ENCODE data around the gene GRK3.

GRK3 gene

DNA sequence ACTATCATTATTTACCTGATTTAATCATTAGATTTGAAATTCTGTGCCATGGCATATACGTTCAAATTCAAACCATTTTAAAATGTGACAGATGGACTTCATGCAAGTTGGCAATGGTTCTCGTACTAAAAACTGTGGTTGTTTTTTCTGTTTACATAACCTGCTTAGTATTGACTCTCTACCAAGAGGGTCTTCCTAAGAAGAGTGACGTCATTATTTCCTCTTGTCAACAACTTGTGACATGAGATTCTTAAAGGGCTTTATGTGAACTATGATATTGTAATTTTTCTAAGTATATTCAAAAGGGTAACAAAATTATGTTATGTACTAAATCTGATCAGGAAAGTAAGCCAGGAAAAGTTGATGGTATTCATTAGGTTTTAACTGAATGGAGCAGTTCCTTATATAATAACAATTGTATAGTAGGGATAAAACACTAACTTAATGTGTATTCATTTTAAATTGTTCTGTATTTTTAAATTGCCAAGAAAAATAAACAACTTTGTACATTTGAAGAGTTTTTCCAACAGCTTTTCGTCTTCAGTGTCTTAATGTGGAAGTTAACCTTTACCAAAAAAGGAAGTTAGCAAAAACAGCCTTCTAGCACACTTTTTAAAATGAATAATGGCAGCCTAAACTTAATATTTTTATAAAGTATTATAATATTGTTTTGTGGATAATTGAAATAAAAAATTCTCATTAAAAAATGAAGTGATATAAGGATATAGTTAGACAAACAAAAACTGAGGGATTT lies 87.0 kb downstream of the GRK3 start:
- no peaks in the 10 kb centered on the region for H3K4me1 ChIP-seq (ENCODE audit: insufficient read depth, insufficient read length)
- H3K9me3 ChIP-seq (ENCODE audit: insufficient read depth, low read length) = no peaks in the 10 kb centered on the region
- no peak overlapping the region for H3K4me3 ChIP-seq (ENCODE audit: insufficient read length, low read depth)
- no peaks in the 10 kb centered on the region for H3K36me3 ChIP-seq (ENCODE audit: insufficient read depth, insufficient read length, low read length)
- H3K9ac ChIP-seq (ENCODE audit: insufficient read length, low read depth) = no peak overlapping the region
- DNase-seq (ENCODE audit: low read depth, low spot score) = no peak
- TF ChIP-seq SUZ12 (IDR thresholded peaks at IDR 0.05; ENCODE audit: extremely low read depth, insufficient read depth, insufficient read length) (no peak), YY1 (IDR thresholded peaks at IDR 0.05; ENCODE audit: insufficient read depth, insufficient read length) (no peak), ZNF274 (IDR thresholded peaks at IDR 0.05; ENCODE audit: low read depth, low read length) (no peak)
- H3K27me3 ChIP-seq (ENCODE audit: insufficient read depth, insufficient read length) = no peaks in the 10 kb centered on the region

DNA sequence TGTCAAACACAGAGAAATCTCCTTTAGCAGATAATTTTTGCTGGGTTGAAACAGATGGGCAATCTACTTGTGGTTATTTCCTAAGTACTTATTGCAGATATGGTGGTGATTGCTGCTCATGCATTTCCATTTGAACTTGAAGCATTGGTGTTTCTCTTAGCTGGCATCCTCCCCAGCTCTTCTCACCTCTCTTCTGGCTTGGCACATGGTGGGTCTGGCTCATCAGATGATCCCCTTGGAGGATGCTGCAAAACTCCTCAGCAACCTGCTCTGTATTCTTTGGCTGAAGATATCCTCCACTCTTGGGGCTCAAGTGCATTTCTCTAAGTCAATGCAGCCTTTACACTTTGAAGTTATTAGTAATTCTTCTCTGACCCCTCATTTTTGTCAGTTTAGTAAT lies 90.2 kb downstream of the GRK3 start:
- H3K27me3 ChIP-seq (ENCODE audit: insufficient read depth, insufficient read length) = no peaks in the 10 kb centered on the region
- no peaks in the 10 kb centered on the region for H3K4me1 ChIP-seq (ENCODE audit: insufficient read depth, insufficient read length)
- no peak for TF ChIP-seq ZNF274 (IDR thresholded peaks at IDR 0.05; ENCODE audit: low read depth, low read length)
- no peak for TF ChIP-seq SUZ12 (IDR thresholded peaks at IDR 0.05; ENCODE audit: extremely low read depth, insufficient read depth, insufficient read length)
- TF ChIP-seq YY1 (IDR thresholded peaks at IDR 0.05; ENCODE audit: insufficient read depth, insufficient read length) = no peak
- H3K4me3 ChIP-seq (ENCODE audit: insufficient read length, low read depth) = no peak overlapping the region
- no peak for DNase-seq (ENCODE audit: low read depth, low spot score)
- no peaks in the 10 kb centered on the region for H3K36me3 ChIP-seq (ENCODE audit: insufficient read depth, insufficient read length, low read length)
- no peaks in the 10 kb centered on the region for H3K9me3 ChIP-seq (ENCODE audit: insufficient read depth, low read length)
- no peak overlapping the region for H3K9ac ChIP-seq (ENCODE audit: insufficient read length, low read depth)

DNA sequence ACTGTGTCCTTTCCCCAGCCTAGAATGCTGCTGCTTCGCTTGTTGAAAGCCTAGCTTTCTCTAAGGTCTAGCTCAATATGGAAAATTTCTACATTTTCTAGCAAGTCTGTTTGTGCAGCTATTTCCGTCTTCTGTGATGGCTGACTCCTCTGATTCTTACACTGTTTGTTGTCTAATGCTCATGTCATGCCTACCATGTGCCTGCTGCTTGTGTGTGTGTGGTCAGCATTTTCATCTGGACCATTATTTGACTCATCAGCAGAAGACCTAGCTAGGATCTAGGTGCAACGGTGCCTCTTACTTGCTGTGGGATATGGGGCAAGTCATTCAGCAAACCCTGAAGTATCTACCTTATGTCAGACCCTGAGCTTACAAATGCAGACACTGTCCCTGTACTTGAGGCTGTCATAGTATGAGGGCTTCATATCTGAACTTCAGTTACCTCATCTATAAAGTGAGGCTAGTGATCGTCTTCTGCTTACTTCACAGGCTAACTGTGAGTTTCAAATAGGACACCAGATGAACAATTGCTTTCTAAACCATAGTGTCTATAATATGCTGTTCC lies 91.0 kb downstream of the GRK3 start:
- H3K9me3 ChIP-seq (ENCODE audit: insufficient read depth, low read length) = no peaks in the 10 kb centered on the region
- H3K27me3 ChIP-seq (ENCODE audit: insufficient read depth, insufficient read length) = no peaks in the 10 kb centered on the region
- no peak overlapping the region for H3K9ac ChIP-seq (ENCODE audit: insufficient read length, low read depth)
- no peaks in the 10 kb centered on the region for H3K36me3 ChIP-seq (ENCODE audit: insufficient read depth, insufficient read length, low read length)
- H3K4me1 ChIP-seq (ENCODE audit: insufficient read depth, insufficient read length) = no peaks in the 10 kb centered on the region
- TF ChIP-seq SUZ12 (IDR thresholded peaks at IDR 0.05; ENCODE audit: extremely low read depth, insufficient read depth, insufficient read length) = no peak
- TF ChIP-seq ZNF274 (IDR thresholded peaks at IDR 0.05; ENCODE audit: low read depth, low read length) = no peak
- TF ChIP-seq YY1 (IDR thresholded peaks at IDR 0.05; ENCODE audit: insufficient read depth, insufficient read length) = no peak
- H3K4me3 ChIP-seq (ENCODE audit: insufficient read length, low read depth) = no peak overlapping the region
- no peak for DNase-seq (ENCODE audit: low read depth, low spot score)

DNA sequence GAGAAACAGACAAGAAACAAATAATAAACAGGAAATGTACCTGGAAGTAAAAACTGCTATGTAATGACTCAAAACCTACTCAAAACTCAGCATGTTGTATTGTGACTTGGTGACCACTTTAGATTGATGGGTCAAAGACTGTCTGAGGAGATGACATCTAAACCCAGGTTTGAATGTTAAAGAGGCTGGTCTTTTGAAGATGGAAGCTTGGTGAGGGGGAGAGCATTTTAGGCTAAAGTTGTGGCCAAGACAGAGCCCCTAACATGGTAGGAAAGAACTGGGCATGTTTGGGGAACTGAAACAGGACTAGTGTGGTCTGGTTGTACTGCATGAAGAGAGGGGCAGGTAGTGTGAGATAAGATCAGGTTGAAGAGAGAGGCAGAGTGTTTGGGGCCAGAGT lies 92.2 kb downstream of the GRK3 start:
- H3K4me1 ChIP-seq (ENCODE audit: insufficient read depth, insufficient read length) = no peaks in the 10 kb centered on the region
- DNase-seq (ENCODE audit: low read depth, low spot score) = no peak
- no peaks in the 10 kb centered on the region for H3K9me3 ChIP-seq (ENCODE audit: insufficient read depth, low read length)
- TF ChIP-seq SUZ12 (IDR thresholded peaks at IDR 0.05; ENCODE audit: extremely low read depth, insufficient read depth, insufficient read length) (no peak), YY1 (IDR thresholded peaks at IDR 0.05; ENCODE audit: insufficient read depth, insufficient read length) (no peak), ZNF274 (IDR thresholded peaks at IDR 0.05; ENCODE audit: low read depth, low read length) (no peak)
- no peaks in the 10 kb centered on the region for H3K27me3 ChIP-seq (ENCODE audit: insufficient read depth, insufficient read length)
- no peak overlapping the region for H3K4me3 ChIP-seq (ENCODE audit: insufficient read length, low read depth)
- no peak overlapping the region for H3K9ac ChIP-seq (ENCODE audit: insufficient read length, low read depth)
- H3K36me3 ChIP-seq (ENCODE audit: insufficient read depth, insufficient read length, low read length) = no peaks in the 10 kb centered on the region

DNA sequence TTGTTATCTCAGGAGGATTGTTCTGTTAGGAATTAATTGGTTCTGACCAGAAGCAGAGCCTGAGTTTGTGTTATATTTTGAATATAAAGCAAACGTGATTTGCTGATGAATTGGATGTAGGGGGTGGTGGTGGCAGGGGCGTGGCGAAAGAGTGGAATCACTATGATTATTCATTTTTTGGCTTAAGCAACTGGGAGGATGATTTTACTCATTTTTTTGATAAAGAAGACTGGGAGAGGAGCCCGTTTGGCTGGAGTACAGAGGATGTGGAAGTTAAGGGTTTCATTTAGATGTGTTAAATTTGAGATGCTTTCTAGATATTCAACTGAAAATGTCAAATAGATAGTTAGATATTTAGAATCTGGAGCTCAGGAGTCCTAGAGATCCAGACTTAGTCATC lies 94.2 kb downstream of the GRK3 start:
- TF ChIP-seq YY1 (IDR thresholded peaks at IDR 0.05; ENCODE audit: insufficient read depth, insufficient read length) = no peak
- TF ChIP-seq SUZ12 (IDR thresholded peaks at IDR 0.05; ENCODE audit: extremely low read depth, insufficient read depth, insufficient read length) = no peak
- TF ChIP-seq ZNF274 (IDR thresholded peaks at IDR 0.05; ENCODE audit: low read depth, low read length) = no peak
- no peaks in the 10 kb centered on the region for H3K27me3 ChIP-seq (ENCODE audit: insufficient read depth, insufficient read length)
- H3K9me3 ChIP-seq (ENCODE audit: insufficient read depth, low read length) = no peaks in the 10 kb centered on the region

DNA sequence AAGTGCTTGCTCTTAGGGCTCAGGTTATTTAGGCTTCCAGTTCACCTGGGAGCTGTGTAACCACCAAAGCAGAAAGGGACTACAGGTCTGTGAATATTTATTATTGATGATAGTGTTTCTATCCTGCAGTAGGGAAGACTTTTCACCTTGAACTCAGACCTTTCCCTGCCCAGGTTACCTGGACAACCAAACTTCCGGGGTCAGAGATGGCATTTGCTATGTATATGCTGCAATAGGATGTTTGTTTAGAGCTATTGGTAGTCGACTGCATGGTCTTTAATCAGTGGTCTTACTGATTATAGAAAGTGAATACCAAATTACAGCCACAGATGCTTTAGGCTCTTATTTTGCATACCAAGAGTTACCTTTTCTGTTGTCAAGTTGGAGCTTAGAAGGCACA lies 94.9 kb downstream of the GRK3 start:
- TF ChIP-seq ZNF274 (IDR thresholded peaks at IDR 0.05; ENCODE audit: low read depth, low read length) (no peak), SUZ12 (IDR thresholded peaks at IDR 0.05; ENCODE audit: extremely low read depth, insufficient read depth, insufficient read length) (no peak), YY1 (IDR thresholded peaks at IDR 0.05; ENCODE audit: insufficient read depth, insufficient read length) (no peak)
- H3K4me1 ChIP-seq (ENCODE audit: insufficient read depth, insufficient read length) = no peaks in the 10 kb centered on the region
- DNase-seq (ENCODE audit: low read depth, low spot score) = no peak
- no peaks in the 10 kb centered on the region for H3K36me3 ChIP-seq (ENCODE audit: insufficient read depth, insufficient read length, low read length)
- H3K4me3 ChIP-seq (ENCODE audit: insufficient read length, low read depth) = no peak overlapping the region
- H3K9ac ChIP-seq (ENCODE audit: insufficient read length, low read depth) = no peak overlapping the region
- no peaks in the 10 kb centered on the region for H3K9me3 ChIP-seq (ENCODE audit: insufficient read depth, low read length)
- H3K27me3 ChIP-seq (ENCODE audit: insufficient read depth, insufficient read length) = no peaks in the 10 kb centered on the region

More for the DNA sequence above, 94.2 kb downstream of the GRK3 start:
- no peaks in the 10 kb centered on the region for H3K4me1 ChIP-seq (ENCODE audit: insufficient read depth, insufficient read length)
- DNase-seq (ENCODE audit: low read depth, low spot score) = no peak
- no peak overlapping the region for H3K4me3 ChIP-seq (ENCODE audit: insufficient read length, low read depth)
- H3K36me3 ChIP-seq (ENCODE audit: insufficient read depth, insufficient read length, low read length) = no peaks in the 10 kb centered on the region
- H3K9ac ChIP-seq (ENCODE audit: insufficient read length, low read depth) = no peak overlapping the region

DNA sequence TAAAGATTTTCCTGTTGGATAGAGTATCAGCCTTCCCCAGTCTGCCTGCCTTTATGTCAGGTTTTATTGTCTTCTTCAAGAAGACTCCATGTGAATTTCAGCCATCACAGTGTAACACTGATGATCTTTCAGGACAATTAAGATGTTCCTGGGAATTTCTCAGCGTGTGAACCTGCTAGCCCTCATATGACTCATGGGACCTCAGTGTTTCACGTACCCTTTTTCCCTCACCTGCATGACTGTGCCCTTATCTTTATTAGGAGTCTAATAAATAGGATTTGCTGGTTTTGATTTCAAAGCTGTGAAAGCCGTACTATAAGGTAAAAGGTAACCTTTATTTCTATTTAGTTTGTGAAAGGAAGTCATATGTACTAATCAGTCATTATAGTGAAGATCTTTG lies 95.9 kb downstream of the GRK3 start:
- Histone ChIP-seq H3K36me3 (ENCODE audit: insufficient read depth, insufficient read length, low read length) (no peaks in the 10 kb centered on the region), H3K4me3 (ENCODE audit: insufficient read length, low read depth) (no peak overlapping the region), H3K9ac (ENCODE audit: insufficient read length, low read depth) (no peak overlapping the region), H3K4me1 (ENCODE audit: insufficient read depth, insufficient read length) (no peaks in the 10 kb centered on the region), H3K9me3 (ENCODE audit: insufficient read depth, low read length) (no peaks in the 10 kb centered on the region), H3K27me3 (ENCODE audit: insufficient read depth, insufficient read length) (no peaks in the 10 kb centered on the region)
- DNase-seq (ENCODE audit: low read depth, low spot score) = no peak
- TF ChIP-seq YY1 (IDR thresholded peaks at IDR 0.05; ENCODE audit: insufficient read depth, insufficient read length) = no peak
- TF ChIP-seq ZNF274 (IDR thresholded peaks at IDR 0.05; ENCODE audit: low read depth, low read length) = no peak

Measured in NT2/D1 (cell line).